Measurements from ENCODE around the gene TGFBR3L.

Gene TGFBR3L

DNA sequence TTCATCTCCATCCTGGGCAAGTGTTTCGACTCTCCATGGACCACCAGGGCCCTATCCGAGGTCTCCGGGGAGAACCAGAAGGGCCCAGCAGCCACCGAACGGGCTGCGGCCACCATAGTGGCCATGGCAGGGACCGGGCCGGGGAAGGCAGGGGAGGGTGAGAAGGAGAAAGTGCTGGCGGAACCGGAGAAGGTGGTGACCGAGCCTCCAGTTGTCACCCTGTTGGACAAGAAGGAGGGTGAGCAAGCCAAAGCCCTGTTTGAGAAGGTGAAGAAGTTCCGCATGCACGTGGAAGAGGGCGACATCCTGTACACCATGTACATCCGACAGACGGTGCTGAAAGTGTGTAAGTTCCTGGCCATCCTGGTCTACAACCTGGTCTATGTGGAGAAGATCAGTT is 15.7 kb upstream of the TGFBR3L start (continued):
- TF ChIP-seq ZFHX2 (tag by site-specific recombination; conservative IDR thresholded peaks at IDR 0.05) (no peak), ZNF138 (tag by site-specific recombination; IDR thresholded peaks at IDR 0.05; ENCODE audit: borderline replicate concordance) (no peak), ZNF571 (tag by site-specific recombination; IDR thresholded peaks at IDR 0.05) (no peak), ZNF549 (tag by site-specific recombination; IDR thresholded peaks at IDR 0.05) (no peak), SALL2 (tag by site-specific recombination; IDR thresholded peaks at IDR 0.05; ENCODE audit: borderline replicate concordance) (no peak), ZSCAN30 (tag by site-specific recombination; IDR thresholded peaks at IDR 0.05) (no peak), ZNF623 (tag by site-specific recombination; IDR thresholded peaks at IDR 0.05) (no peak), ZNF133 (tag by site-specific recombination; IDR thresholded peaks at IDR 0.05) (no peak), ZNF266 (tag by site-specific recombination; IDR thresholded peaks at IDR 0.05; ENCODE audit: low read depth) (no peak), REPIN1 (tag by site-specific recombination; IDR thresholded peaks at IDR 0.05; ENCODE audit: low read depth) (no peak), ZNF521 (tag by site-specific recombination; IDR thresholded peaks at IDR 0.05) (no peak), ZNF391 (tag by site-specific recombination; IDR thresholded peaks at IDR 0.05; ENCODE audit: borderline replicate concordance, low read depth) (no peak)
- TF ChIP-seq, protein P1, sequence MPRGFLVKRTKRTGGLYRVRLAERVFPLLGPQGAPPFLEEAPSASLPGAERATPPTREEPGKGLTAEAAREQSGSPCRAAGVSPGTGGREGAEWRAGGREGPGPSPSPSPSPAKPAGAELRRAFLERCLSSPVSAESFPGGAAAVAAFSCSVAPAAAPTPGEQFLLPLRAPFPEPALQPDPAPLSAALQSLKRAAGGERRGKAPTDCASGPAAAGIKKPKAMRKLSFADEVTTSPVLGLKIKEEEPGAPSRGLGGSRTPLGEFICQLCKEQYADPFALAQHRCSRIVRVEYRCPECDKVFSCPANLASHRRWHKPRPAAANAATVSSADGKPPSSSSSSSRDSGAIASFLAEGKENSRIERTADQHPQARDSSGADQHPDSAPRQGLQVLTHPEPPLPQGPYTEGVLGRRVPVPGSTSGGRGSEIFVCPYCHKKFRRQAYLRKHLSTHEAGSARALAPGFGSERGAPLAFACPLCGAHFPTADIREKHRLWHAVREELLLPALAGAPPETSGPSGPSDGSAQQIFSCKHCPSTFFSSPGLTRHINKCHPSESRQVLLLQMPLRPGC (tag by site-specific recombination; IDR thresholded peaks at IDR 0.05) = no peak
- TF ChIP-seq, protein P2, sequence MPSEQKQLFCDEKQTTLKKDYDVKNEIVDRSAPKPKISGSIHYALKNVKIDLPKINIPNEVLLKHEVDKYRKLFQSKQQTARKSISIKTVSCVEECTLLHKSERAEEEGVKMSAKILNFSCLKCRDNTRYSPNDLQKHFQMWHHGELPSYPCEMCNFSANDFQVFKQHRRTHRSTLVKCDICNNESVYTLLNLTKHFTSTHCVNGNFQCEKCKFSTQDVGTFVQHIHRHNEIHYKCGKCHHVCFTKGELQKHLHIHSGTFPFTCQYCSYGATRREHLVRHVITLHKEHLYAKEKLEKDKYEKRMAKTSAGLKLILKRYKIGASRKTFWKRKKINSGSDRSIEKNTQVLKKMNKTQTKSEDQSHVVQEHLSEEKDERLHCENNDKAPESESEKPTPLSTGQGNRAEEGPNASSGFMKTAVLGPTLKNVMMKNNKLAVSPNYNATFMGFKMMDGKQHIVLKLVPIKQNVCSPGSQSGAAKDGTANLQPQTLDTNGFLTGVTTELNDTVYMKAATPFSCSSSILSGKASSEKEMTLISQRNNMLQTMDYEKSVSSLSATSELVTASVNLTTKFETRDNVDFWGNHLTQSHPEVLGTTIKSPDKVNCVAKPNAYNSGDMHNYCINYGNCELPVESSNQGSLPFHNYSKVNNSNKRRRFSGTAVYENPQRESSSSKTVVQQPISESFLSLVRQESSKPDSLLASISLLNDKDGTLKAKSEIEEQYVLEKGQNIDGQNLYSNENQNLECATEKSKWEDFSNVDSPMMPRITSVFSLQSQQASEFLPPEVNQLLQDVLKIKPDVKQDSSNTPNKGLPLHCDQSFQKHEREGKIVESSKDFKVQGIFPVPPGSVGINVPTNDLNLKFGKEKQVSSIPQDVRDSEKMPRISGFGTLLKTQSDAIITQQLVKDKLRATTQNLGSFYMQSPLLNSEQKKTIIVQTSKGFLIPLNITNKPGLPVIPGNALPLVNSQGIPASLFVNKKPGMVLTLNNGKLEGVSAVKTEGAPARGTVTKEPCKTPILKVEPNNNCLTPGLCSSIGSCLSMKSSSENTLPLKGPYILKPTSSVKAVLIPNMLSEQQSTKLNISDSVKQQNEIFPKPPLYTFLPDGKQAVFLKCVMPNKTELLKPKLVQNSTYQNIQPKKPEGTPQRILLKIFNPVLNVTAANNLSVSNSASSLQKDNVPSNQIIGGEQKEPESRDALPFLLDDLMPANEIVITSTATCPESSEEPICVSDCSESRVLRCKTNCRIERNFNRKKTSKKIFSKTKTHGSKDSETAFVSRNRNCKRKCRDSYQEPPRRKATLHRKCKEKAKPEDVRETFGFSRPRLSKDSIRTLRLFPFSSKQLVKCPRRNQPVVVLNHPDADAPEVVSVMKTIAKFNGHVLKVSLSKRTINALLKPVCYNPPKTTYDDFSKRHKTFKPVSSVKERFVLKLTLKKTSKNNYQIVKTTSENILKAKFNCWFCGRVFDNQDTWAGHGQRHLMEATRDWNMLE (tag by site-specific recombination; conservative IDR thresholded peaks at IDR 0.05; ENCODE audit: low read depth) = no peak

DNA sequence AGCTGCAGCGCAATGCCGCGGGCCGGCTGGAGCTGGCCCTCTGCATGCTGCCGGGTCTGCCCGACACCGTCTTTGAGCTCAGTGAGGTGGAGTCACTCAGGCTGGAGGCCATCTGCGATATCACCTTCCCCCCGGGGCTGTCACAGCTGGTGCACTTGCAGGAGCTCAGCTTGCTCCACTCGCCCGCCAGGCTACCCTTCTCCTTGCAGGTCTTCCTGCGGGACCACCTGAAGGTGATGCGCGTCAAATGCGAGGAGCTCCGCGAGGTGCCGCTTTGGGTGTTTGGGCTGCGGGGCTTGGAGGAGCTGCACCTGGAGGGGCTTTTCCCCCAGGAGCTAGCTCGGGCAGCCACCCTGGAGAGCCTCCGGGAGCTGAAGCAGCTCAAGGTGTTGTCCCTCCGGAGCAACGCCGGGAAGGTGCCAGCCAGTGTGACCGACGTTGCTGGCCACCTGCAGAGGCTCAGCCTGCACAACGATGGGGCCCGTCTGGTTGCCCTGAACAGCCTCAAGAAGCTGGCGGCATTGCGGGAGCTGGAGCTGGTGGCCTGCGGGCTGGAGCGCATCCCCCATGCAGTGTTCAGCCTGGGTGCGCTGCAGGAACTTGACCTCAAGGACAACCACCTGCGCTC is 14.8 kb upstream of the TGFBR3L start:
- Histone ChIP-seq H3K27ac (ENCODE audit: extremely low read depth, low read depth, low read length) (no peak overlapping the region), H3K4me3 (ENCODE audit: low read depth, low read length) (no peak overlapping the region), H3K36me3 (ENCODE audit: control insufficient read depth in 2 of 2, insufficient read depth in 1 of 2, low read length in 2 of 2) (peaks cover 3 to 34% of the 10 kb centered on the region in 2 experiments; a peak in 2 of 3 replicates), H3K9me3 (ENCODE audit: control insufficient read depth, insufficient read depth, low read depth, low read length) (no peaks in the 10 kb centered on the region), H3K4me1 (ENCODE audit: control insufficient read depth, insufficient read depth, low read length) (0 out of 2 replicates have a peak, but pooled peaks cover 2% of the 10 kb centered on the region)
- ChIA-PET POLR2A (interaction anchor here (0.5 to 3.4 kb wide), 7 partner anchors 9 to 43 kb away, joined by 3 to 22 read pairs (median 5); partner anchors contain the start of genes LRRC8E, SNAPC2 and TIMM44), CTCF (interaction anchor here (0.5 to 3.1 kb wide), 7 partner anchors 8 to 265 kb away, joined by 3 to 21 read pairs (median 4); partner anchors contain the start of gene PRR36)
- TF ChIP-seq ZNF423 (tag by site-specific recombination; IDR thresholded peaks at IDR 0.05) (no peak), ZNF585B (tag by site-specific recombination; IDR thresholded peaks at IDR 0.05) (no peak), ZNF266 (tag by site-specific recombination; IDR thresholded peaks at IDR 0.05; ENCODE audit: low read depth) (no peak), KLF16 (tag by site-specific recombination; IDR thresholded peaks at IDR 0.05) (no peak), ZNF292 (tag by site-specific recombination; IDR thresholded peaks at IDR 0.05; ENCODE audit: borderline replicate concordance, low read depth) (no peak), ZBTB1 (tag by site-specific recombination; IDR thresholded peaks at IDR 0.05) (no peak), GLI4 (tag by site-specific recombination; IDR thresholded peaks at IDR 0.05) (no peak), ZNF768 (tag by site-specific recombination; IDR thresholded peaks at IDR 0.05) (no peak), ZNF621 (tag by site-specific recombination; IDR thresholded peaks at IDR 0.05) (no peak)
- TF ChIP-seq, protein P3, sequence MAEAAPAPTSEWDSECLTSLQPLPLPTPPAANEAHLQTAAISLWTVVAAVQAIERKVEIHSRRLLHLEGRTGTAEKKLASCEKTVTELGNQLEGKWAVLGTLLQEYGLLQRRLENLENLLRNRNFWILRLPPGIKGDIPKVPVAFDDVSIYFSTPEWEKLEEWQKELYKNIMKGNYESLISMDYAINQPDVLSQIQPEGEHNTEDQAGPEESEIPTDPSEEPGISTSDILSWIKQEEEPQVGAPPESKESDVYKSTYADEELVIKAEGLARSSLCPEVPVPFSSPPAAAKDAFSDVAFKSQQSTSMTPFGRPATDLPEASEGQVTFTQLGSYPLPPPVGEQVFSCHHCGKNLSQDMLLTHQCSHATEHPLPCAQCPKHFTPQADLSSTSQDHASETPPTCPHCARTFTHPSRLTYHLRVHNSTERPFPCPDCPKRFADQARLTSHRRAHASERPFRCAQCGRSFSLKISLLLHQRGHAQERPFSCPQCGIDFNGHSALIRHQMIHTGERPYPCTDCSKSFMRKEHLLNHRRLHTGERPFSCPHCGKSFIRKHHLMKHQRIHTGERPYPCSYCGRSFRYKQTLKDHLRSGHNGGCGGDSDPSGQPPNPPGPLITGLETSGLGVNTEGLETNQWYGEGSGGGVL (tag by site-specific recombination; IDR thresholded peaks at IDR 0.05) = no peak
- TF ChIP-seq, protein P4, sequence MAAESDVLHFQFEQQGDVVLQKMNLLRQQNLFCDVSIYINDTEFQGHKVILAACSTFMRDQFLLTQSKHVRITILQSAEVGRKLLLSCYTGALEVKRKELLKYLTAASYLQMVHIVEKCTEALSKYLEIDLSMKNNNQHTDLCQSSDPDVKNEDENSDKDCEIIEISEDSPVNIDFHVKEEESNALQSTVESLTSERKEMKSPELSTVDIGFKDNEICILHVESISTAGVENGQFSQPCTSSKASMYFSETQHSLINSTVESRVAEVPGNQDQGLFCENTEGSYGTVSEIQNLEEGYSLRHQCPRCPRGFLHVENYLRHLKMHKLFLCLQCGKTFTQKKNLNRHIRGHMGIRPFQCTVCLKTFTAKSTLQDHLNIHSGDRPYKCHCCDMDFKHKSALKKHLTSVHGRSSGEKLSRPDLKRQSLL (tag by site-specific recombination; IDR thresholded peaks at IDR 0.05) = no peak
